Cortex of kidney (tissue), 1 donor: ENCODE results near the gene CASZ1.

Experiments used
- DNase-seq: peaks from one replicate; lab custom pipeline; 2025; lab: John Stamatoyannopoulos, UW

The CASZ1 gene

DNA sequence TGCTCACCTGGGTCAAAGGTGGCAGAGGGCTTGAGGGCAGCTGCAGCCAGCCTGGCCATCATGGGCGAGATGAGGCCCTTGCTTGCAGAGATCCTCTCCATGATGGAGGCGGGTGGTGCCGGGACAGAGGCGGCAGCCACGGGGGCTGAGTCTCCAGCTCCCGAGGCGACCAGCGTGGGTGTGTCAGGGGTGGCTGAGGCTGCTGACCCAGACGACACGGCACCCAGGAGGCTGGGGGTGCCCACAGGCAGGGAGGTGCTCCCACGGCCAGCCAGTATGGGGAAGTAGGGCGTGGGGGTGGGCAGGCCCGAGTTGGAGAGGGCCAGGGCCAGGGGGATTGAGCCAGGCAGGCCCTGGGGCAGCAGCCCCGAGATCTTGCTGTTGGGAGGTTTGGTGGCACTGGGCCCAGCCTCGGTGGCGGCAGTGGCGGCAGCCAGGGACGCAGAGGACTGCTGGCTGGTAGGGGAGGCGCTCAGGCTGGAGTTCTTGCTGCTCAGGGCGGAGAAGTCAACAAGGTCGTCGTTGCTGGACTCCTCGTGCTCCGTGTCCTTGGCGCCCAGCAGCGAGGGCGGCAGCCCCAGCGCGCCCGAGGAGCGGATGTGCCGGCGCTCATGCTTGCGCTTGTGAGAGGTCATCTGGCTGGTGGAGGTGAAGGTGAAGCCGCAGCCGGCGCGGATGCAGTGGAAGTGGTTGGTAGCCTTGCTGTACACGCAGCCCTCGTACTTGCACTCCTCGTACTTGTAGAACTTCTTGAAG, 142.9 kb downstream of the CASZ1 start:
- DNase-seq = no peak

DNA sequence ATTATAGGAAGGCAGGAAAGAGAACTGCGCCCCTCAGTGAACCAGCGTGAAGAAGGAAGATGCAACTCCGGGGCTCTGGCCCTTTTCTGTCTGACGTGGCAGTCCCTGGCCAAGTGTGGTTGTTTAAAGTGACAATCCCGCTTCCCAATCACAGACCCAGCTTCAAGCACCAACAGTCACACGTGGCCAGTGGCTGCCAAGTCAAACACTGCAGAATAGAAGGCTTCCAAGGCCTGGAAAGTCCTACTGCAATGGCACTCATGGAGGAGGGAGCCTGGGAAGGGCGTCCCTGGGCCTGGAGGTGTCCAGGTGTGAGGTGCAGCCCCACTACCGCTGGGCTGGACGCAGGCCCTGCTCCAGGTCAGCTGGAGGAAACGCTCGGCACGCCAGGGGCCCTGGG, 143.8 kb downstream of the CASZ1 start:
- DNase-seq = no peak

DNA sequence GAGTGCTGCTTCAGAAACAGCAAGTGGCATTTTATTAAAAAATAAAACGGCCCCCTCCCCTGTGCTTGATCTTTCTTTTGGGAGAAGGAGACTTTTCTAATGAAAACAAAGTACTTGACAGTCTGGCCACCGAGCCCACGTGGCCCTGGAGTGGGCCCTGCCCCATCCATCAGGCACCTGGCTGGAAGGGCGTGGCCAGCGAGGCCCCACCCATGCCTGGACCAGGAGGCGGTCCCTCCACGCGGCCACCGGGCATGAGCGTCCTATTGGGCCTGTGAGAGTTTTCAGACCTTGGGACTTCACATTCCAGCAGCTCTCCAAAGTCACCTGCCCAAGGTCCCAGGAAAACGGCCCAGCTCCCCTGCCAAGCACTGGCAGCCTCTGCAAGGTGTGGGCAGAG, 144.7 kb downstream of the CASZ1 start:
- DNase-seq = no peak

DNA sequence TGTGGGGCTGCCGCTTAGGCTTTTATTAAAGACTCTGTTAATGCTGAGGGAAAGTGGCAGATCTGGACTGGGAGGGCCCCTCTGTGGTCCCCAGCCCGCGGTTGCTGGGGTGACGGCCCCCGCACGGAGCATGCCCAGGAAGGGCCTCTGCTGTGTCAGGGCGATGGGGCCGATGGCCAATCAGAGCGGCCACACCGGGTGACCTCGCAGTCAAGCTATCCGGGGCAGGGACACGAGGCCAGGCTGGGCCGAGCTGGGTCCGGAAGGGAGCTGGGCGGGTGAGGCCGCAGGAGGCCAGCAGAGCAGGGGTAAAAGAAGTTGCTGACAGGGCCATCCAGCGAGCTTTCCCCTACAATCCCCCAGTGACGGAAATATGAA, 145.1 kb downstream of the CASZ1 start:
- DNase-seq = no peak

DNA sequence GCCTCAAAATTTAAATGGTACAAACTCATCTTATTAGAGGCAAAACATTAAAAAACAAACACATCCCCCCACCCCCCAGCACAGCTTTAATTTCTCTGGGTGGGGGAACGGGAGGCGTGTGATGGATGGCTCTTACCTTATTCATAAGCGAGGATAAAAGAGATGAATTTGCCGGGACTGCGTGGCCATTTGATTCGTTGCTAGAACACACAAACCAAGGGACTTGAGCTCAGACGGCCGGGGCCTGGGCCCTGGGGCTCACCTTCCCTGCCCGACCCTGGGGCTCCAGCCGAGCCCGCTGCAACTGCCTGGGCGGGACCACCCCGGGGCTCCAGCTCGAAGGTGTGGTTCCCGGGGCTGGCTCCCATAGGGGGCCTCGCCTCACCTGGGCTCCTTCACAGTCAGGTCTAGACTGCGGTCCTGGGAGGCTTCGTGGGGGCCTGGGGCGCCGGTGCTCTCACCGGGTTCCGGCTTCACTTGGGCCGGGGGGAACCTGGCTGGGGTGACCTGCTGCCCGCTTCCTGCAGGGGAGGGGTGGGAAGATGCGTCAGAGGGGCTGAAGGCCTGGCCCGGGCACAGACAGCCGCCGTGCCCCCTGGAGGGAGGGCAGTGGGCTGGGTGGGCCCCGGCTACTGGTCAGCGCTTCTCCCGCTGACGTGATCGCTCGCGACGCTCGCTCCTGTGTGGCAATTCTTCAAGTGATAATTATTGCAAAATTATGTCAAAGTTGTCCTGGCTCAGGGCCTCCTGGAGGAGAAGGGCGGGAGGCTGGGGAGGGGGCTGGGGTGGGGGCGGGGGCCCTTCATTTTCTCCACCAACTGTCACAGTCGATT, 145.7 kb downstream of the CASZ1 start:
- DNase-seq = no peak

DNA sequence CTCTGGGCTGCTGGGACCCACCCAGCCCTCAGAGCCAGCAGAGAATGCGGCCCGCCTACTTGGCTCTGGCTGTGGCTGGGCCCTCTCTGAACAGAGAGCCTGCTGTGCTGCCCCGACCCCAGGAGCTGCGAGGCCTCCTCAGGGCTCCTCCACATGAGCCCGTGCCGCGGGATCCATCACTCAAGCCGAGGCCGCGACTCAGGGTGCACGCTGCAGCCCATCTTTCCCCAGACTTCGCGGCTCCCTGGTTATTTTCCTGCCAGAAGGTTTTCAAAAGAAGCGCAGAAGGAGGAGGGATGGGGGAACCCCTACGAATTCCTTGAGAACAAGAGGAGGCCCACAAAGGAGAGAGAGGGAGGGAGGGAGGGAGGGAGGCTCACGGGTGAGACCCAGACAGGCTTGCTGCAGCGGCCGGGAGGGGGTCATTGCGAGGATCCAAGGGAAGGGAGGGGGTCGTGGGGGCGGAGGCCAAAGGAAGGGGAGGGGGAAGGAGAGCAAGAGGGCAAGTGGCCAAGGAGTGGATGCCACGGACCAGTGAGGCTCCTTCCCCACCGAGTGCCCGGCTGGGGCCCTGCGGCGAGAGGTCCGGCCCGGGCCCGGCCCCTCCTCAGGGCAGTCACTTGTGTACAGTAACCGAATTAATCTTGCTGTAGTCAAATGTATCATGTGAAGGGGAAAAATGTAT, 146.8 kb downstream of the CASZ1 start:
- DNase-seq = no peak

DNA sequence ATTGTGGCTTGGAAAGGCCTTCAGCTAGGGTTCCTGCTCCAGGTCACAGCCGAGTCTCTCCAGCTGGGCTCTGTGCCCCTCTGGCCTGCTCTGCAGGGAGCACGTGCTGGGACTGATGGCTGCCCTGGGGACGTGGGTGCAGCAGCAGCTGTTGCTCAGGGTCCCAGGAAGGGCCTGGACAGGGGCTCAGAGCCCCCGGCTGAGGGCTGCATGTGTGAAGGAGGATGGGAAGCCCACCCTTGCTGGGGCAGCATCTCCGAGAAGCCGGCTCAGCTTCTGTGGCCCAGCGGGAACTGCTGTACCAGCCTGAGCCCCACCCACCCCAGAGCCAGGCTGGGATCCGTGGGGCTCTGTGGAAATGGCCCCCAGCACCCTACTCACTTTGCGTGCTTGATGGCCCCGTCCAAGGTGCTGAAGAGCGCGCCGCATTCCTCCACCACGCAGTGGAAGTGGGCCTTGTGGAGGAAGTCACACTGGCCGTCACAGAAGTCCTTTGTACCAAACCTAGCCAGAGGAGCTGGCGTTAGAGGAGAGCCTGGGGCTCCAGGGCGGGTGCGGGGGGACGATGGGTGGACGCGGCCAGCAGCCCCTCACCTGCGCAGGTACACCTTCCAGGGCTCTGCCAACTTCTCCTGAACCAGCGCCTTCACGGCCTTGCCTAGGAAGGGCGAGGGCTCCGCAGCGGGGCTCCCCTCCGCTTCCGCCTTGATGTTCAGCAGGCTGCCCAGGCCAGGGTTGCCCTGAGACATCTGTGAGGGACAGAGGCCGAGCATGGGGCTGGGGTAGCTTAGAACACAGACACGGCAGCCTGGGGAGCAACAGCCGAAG, 147.5 kb downstream of the CASZ1 start:
- DNase-seq = no peak

DNA sequence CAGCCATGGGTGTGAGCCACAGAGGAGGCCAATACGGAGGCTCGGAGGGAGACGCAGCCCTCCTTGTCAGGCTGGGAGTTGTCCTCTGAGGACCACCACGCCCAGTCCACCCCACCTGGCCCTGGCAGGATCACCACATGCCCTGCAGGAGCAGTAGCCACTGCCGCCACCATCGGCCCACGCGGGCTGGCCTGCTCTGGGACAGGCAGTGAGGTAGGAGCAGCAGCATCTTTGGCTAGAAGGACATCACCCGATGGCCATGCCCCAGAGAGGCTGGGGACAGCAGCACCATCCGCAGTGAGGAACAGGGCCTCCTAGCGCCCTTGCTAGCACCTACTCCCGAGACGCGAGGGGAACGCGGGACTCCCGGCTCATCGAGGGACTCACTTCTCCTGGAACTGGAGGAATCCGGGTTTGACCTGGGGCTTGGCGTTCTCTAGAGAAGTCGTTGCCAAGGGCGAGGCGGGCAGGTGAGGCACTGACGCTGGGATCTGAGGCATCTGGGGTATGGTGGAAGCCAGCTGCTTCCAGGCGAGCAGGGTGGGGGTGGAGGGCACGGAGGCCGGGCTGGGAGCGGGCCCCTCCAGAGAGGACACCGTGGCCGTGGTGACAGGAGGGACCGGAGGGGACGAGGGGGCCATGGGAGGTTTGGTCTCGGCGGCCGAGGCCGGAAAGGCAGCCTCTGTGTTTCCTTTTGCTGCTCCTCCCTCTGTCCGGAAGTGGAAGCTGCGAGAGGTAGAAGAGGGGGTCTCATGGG, 148.9 kb downstream of the CASZ1 start:
- no peak for DNase-seq

DNA sequence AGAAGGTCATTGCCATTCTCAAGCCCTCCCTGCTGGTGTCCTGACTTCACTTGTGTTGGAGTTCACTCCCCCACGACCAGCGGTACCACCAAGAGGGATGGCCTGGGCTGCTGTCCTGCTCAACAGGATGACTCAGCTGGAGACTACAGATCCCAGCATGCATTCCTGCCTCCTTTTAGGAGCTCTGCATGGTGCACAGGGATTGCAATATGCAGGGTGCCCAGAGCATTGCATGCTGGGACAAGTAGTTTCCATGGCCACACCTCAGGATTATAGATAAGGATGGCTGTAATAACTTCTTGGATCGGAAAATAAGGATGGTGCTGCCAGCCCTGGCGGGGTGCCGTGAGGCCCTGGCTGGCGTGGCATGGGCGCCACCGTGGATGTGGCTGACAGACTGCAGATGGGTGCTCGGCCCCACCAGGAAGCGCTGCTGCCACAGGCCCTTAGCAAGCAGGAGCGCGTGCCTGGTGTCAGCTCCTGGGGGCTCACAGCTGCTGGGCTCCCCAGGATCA, 150.0 kb downstream of the CASZ1 start:
- DNase-seq = no peak

DNA sequence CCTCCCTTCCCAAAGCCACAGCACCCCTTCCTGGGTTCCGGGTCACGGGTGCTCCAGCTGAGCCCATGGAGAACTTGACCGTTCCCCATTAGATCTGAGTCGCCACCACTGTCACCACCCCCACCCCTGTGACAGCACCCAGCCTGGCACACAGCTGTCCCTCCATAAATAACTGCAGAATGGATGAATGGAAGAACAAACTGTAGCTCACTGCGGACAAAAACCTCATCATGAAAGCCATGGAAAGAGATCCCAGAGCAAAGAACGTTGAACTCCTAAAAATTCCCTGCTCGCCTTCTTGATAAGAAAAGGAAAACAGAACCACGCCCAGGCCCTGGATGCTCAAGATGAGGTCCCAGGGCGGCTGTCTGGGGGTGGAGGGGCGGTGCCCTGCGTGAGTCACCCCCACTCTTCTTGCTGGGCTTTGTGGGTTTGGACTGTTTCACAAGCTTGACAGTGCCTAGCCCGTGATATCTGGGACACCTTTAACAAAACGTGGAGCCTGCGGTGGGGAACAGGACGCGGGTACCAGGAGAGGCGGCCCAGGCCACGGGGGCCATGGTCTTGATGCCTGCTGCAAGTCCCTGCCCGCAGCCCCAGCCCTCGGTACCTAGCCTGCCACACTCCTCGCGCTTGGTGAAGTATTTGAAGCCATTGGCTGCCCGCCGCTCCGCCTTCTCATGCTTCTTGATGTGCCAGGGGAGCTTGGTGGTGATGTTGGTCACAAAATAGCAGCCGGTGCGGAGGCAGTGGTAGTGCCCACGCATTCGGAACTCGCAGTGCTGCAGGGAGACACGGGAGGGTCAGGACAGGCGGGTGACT, 151.9 kb downstream of the CASZ1 start:
- DNase-seq = no peak

DNA sequence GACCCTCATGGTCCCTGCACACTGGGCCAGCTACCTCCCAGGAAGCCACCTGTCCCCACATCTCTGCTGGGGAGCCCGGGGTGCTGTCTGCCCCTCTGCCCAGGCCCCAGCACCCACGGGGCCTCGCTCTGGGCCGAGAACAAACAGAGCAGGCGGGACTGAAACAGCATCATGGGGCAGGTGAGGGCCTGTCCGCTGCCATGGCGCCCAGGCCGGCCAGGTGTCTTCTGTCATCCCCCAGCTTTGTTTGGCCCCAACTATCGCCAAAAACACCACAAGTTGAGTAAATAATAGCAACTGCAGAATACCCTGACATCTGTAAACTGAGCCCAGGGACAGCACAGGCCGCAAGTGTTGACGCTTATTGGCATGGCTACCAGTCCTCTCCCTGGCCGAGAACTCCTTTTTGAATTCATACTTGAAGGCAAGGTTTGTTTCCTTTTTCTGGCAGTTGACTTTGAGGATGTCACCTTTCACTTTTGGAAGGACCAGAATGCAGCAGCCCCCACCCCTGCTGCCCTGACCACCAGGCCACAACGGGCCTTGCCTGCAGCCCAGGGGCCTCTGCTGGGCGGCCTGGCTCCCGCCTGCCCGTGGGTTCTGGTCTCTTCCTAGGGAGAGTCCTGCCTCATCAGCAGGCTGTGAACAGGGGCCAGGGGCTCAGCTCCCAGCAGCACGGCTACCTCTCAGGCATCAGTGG, 152.7 kb downstream of the CASZ1 start:
- DNase-seq = no peak

DNA sequence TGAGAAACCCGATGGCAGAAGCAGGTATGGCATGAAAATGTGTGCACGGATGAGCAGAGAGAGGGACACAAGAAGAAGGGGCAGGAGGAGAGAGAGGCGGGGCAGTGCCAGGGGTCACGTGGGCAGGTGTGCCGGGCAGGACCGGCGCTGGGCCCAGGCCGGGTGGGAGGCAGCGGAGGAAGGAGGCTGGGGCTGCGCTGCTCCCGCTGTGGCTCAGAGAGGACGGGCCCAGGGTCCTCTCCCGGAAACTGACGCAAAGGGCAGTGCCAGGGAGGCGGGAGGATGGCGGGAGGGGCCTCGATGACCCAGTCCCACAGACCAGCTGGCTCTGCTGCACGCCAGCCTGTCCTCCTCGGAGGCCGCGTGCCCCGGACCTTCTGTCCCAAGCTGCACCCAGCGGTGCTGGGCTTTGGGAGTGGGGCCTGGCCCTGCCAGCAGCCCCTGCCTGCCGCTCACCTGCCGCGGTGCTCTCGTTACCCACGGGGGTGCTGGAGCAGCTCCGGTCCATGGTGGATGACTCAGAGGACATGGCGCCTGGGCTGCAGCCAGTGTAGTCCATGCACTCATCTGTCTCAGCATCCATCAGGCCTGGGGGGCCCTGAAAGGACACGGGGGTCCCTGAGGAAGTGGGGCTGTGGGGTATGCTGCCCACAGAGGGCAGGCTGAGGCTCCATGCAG, 153.9 kb downstream of the CASZ1 start:
- no peak for DNase-seq

DNA sequence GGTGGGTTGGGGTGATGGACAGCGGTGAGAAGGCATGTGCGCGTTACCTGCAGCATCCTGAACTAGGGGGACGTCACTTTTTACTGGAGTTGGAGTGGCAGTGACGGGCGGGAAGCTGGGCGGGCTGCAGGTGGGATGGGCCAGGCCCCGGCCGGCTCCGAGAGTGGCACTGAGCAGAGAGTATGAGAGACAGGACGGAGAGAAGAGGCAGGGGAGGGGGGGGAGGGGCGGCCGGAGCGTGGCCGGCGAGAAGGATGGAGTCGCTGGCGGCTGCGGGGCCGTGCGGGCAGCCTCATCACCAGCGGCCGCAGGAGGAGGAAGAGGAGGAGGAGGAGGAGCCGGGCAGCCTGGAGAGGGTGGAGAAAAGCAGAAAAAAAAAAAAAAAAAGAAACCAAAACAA, 154.5 kb downstream of the CASZ1 start:
- no peak for DNase-seq

DNA sequence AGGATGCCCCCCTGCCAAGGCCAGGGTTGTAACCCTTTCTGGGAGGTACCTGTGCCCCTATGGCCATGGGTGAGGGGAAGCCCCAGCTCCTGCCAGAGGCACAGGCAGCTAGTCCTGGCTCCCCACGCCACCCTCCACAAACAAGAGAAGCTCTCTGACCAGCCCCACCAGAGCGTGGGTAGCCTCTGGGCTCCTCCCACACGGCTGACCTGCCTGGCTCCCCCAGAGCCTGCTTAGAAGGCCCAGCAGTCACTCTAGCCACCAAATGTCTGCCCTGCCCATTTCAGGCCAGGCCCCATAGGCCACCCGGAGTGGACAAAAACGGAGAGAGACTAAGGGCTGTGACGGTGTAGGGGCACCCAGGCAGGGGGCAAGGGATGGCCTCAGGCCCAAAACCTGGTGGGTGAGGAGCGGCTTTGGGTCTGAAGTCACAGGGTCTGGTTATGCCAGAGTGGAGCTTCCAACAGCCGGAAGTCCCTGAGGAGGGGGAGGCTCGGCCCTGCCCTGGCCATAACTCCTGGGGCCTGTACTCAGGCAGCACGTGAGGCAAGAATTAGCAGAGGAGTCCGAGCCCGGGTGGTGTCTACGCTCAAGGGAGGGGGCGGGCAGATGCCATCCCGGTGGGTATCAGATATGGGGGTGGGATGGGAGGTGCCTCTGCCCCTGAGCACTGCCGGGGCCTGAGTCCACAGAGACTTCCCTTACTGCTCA, 155.4 kb downstream of the CASZ1 start:
- no peak for DNase-seq

DNA sequence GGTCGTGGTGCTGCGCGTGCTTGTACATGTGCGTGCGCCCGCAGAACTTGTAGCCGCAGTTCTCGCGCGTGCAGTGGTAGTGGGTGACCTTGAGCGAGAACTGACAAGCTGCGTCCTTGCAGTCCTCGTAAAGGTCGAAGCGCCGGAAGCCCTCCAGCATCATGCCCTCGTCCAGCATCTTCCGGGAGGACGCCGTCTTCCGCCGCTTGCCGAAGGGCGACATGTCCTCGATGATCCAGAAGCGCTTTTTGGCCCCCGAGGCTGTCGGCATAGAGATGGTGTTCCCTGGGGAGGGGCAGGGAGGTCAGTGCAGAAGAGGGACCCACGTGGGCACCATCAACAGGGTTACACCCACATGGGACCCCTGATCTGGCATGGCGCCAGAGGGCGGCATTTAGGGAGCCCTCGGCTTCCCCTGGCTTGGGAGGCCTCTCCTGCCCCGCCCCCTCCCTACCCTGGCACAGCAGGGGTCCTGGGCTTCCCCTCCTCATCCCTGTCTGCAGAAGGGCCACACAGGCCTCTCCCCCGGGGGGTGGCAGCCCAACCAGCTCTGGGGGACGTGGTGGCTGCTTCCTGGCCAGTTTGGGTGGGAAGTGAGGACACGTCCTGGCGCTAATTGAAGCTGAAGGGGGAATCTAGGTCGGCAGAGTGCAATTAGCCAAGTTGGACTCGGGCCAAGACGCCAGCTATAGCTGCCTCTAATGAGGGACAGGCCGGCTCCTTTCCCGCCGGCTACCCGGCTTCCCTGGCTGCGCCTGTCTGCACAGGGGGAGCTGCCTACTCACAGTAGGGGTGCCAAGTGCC, 156.5 kb downstream of the CASZ1 start:
- DNase-seq = no peak

DNA sequence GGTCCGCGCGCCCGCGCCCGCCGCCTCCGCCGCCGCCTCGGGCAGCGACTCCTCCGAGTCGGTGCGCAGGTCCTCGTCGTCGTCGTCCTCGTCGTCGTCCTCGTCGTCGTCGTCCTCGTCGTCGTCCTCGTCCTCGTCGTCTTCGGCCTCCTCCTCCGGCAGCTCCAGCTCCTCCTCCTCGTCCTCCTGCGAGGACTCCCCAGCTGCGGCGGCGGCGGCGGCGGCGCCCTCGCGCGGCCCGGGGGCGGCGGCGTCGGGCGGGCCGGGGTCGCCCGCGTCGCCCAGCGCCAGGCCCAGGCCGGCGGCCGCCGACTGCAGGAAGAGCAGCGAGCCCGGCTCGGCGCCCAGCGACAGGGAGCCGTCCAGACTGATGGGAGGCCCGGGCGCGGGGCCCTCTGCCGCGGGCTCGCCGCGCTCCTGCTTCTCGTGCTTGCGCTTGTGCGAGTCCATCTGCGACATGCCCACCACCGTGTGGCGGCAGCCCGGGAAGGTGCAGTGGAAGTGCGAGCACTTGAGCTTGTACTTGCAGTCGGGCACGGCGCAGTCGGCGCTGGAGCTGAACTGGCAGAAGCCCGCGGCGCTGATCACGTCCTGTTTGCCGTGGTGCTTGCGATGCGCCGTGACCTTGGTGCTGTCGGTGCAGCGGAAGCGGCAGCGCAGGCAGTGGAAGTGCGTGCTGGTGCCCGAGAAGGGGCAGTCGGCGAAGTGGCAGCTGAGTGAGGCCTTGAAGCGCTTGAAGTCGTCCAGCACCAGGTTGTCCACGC, 157.3 kb downstream of the CASZ1 start:
- DNase-seq = no peak

DNA sequence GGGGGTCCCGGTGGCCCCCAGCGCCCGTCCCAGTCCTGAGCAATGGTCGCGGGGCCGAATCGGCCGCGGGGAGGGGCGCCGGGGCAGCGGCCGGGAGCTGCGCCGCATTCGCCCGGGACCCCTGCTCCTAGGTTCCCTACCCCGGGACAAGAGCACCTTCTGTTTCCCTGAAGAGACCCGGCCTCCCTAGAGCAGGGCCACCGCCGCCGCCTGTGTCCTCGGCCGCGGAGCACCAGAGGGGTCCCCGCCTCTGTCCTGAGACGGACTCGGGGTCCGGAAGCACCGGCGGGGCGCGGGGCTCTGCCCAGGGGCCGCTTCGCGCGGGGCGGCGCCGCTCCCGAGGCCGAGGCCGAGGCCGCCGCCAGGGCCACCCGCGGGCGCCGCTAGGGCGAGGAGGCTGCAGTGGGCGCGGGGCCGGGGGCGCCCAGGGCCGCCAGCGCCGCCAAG, 157.9 kb downstream of the CASZ1 start:
- no peak for DNase-seq
